ENCODE results near the gene BST1.

BST1 gene

DNA sequence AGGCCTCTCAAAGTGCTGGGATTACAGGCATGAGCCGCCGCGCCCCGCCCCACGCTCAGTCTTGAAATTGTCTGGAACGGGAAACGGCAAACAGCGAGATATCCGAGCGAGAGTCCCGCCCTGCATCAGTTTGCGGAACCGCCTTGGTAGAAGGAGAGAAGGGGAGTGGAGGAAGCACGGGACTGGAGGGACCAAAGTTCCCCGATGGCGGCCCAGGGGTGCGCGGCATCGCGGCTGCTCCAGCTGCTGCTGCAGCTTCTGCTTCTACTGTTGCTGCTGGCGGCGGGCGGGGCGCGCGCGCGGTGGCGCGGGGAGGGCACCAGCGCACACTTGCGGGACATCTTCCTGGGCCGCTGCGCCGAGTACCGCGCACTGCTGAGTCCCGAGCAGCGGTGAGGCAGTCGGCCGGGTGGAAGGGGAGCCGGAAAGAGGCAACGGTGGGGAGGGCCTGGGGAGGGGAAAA lies at the start of gene BST1:
BST1 (plus strand) TSS at position 125 of the 463 bp plus-strand sequence; CDS start at position 205, 80 bp downstream.
- peak; percentile 78 for DNase-seq

DNA sequence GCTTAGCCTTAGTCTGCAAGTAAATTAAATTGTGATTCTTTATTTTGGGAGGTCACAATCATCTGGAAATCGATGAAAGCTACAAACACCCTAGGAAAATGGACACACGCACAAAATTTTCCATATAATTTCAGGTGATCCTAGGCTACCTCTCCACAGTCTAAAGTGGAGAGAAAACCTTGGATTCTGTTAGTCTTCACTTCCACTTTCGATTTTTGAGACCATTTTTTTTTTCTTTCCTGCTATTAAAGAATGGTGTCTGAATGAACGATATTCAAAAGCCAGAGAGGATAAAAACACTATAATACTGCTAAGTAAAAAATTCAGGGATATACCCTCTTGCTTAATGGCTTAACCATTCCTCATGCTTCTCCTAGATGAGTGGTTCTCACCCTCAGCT lies 49.4 kb upstream of the BST1 start:
- DNase-seq, result no peak

DNA sequence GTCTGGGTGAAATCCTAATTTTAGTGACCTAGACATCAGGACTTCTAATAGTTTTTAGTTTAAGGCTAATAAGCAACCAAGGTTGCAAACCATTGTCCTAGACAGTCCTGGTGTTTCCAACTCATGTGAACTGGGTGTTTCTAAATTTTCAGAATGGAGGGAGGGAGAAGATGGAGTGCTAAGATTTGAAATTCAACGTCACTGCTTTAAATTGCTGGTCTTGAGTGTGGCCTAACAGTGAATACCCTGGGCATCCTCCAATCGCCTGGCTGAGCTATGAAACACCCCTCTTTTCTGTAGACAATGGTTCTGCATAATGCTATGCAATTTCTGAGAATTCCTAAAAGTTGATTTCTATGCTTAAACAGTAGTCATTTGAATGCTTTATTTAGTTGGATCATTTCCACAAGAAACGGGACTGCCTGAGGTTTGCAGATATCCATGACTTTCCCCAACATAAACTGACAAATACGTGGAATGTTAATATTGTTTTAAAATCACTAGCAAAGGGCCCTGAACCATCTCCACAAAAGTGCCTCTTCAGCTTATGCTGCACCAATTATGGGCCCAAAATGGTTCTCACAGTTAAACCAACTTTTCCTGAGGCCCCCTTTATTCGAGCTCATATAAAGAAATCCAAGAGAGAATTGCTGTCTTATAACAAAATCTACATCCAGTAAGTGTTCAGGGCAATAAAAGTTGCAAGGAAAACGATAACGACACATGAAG lies 48.8 kb upstream of the BST1 start:
- DNase-seq, result peak; percentile 44

- DNase-seq, result peak; percentile 72
Measured at GRCh38 chr4:15654593-15655222, 48.2 kb upstream of the BST1 start.

DNA sequence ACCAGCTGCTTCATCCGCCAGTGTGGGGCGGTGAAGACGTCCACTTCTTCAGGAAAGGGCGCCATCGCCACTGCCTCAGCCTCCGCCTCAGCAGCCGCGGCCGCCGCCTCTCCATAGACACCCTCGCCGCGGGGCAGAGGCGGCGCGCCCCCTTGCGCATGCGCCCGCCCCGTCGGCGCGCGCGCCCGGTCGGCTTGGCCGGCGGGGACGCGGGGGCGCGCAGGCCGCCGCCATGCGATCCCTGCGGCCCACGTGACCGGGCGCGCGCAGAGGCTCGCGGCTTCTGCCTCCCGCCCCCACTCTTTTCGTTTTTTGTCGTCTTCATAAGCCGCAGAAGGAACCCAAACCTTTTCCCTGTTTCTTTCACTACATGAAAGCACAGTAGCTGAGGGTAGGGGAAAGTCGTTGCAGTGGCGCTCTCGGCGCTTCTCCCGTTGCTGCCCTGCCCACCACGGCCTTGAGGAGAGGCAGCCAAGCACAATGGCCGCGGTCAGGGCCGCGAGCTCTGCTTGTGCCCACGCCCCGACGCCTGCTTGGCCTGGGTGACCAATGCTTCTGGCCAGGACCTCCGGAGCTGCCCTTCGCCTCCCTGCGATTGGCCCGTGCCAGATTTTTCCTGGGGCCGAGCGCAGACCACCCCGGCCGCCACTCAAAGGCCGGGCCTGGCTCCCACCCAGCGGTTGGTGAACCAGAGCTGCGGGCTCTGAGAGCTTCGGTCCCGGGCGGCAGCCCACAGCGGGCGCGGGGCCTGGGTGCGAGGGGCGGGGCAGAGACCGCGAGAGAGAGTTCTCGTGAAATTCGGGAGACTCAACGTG lies 47.4 kb upstream of the BST1 start, which contains the start of gene FBXL5:
FBXL5 (minus strand) TSS at position 135 of the 815 bp plus-strand sequence; CDS start at position 65, 70 bp downstream.
- DNase-seq, result peak; percentile 89

DNA sequence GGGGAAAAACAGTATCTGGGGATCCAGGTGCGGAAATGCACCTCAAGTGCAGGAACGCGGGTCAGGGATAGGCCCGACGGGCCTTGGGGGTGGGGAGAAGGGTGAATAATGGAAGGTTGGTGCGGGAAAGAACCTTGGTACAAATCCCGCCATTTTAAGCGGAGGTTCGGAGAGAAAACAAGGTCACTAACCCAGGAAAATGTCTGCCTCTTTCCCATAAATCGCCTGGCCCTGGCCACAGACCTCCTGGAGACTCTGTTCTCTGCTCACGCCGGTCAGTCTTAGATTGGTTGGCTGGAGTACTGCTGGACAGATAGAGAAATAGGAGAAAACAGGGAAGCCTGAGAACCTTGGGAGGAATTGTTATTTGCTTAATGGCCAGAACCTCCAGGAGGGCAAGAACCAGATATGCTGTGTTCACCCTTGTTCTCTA lies 46.8 kb upstream of the BST1 start:
- no peak for DNase-seq

- DNase-seq, result no peak
Measured at GRCh38 chr4:15657366-15657765, 45.5 kb upstream of the BST1 start.

GRCh38 chr4:15658136-15658770 lies 44.6 kb upstream of the BST1 start:
- no peak for DNase-seq

GRCh38 chr4:15658781-15659180 lies 44.1 kb upstream of the BST1 start:
- no peak for DNase-seq

DNA sequence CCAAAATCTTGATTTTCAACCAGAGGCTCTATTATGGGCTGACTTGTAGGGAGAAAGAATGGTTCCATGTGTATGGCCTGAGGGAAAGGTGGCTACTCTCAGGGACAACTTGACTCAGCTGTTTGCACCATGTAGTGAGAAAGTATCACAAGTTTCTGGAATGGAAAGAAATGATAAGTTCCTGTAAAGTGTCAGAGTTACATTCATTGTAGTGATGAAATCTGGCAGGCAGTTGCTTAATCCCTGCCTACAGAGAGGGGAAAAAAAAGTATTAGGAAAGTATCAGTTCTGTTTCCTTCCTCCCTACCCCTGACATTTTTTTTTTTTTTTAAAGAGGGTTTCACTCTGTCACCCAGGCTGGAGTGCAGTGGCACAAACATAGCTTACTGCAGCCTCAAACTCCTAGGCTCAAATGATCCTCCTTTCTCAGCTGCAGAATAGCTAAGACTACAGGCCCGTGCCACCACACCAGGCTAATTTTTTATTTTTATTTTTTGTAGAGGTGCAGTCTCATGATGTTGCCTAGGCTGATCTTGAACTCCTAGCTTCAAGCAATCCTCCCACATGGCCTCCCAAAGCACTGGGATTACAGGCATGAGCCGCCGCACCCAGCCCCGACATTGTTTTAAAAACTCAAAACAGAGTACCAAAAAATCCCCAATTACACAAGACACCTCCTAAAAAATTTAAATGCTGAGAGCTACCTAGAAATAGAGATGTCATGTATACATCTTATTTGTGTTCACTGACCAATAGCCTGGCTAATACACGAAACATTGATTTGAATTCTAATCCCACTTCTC lies 42.9 kb upstream of the BST1 start:
- DNase-seq, result no peak

DNA sequence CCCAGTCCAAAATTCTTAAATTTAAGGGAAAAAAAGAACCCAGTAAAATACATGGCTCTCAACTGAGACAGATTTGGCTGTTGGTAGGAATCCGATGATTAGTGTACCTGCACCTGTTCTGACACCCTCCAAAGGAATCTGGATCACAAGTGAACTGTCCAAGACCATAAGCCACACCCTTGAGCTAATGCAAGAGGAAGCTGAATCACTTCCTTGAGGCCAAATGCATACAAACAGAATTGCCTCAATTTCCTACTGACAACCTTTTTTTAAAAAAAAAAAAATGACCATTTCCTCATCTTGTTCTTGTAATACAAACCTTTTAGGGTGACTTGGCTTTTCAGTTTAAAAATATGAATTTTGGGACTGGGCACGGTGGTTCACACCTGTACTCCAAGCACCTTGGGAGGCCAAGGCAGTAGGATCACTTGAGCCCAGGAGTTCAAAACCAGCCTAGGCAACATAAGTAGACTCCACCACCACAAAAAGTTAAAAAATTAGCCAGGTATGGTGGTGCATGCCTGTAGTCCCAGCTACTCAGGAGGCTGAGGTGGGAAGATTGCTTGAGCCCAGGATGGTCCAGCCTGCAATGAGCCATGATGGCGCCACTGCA lies 37.0 kb upstream of the BST1 start:
- DNase-seq, result no peak

GRCh38 chr4:15667006-15667405 lies 35.9 kb upstream of the BST1 start:
- no peak for DNase-seq

- DNase-seq, result no peak
Measured at GRCh38 chr4:15668566-15669435, 34.1 kb upstream of the BST1 start.

DNA sequence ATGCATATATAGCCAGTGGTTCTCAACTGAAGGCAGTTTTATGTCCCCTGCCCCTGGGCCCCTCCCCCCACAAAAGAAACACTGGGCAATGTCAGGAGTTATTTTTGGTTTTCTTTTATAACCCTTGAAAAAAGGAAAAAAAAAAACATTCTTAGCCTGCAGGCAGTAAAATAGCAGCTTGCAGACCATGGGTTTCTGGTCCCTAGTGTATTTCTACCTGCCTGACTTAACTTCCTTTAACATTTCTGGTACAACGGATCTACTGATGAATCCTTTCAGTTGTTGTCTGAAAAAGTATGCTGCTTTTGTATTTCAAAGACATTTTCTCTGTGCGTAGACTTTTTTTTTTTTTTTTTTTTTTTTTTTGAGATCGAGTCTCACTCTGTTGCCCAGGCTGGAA lies 32.3 kb upstream of the BST1 start:
- DNase-seq, result no peak

DNA sequence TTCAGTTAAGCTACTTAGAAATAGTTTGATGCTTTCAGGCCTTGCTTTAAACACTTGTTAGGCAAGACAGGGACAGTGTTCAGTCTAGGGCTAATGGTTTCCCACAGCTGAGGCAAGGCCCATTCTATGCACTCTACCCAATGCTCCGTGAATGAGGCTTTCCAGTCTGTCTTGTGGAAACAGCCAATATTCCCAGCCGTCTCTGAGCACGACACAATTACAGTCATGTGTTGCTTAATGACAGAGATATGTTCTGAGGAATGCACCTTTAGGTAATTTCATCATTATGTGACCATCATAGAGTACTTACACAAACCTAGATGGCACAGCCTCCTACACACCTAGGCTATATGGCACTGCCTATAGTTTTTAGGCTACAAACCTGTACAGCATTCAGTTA lies 30.8 kb upstream of the BST1 start:
- DNase-seq, result no peak

DNA sequence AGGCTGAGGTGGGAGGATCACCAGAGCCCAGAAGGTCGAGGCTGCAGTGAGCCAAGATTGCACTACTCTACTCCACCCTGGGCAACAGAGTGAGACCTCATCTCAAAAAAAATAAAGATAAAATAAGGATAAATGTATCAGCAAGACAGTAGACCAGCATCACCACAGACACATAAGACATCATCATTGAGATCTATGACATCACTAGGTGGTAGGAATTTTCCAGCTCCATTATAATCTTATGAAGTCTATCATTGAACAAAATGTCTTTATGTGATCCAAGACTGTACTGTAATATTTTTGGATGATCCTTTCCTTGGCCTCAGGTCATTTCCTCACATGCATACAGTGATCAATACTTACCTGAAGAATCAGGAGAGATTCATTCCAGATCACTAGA lies 29.5 kb upstream of the BST1 start:
- no peak for DNase-seq

DNA sequence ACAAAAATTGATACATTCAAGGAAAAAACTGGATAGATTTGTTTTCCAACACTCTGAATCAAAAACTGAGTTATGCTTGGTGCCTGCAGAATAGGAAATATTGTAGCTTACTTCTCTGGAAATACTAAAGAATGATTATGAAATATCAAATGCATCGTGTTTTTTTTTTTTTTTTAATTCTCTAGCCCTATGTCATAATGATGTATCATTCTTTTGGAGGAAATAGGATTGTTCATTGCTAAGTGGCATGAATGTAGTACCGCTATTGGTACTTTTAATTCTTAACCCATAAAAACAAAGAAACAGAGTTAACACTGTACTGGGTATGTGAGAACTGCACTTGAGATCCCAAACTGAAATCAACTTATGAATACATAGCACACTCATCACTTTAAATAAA lies 28.8 kb upstream of the BST1 start:
- DNase-seq, result no peak

GRCh38 chr4:15674926-15675325 lies 27.9 kb upstream of the BST1 start:
- DNase-seq, result no peak

DNA sequence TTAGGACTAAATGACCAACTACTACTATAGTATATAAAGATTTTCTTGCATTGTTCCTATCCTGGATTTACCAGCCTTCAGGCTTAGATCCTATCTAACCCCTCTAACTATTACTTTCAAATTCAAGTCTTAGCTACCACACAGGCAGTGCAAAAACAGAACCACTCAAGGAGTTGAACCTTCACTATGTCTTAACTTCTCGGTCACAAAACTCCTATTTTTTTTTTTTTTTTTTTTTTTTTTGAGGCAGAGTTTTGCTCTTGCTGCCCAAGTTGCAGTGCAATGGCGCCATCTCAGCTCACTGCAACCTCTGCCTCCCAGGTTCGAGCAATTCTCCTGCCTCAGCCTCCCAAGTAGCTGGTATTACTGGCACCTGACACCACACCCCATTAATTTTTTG lies 27.5 kb upstream of the BST1 start:
- no peak for DNase-seq

GRCh38 chr4:15676039-15676438 lies 26.8 kb upstream of the BST1 start:
- no peak for DNase-seq

DNA sequence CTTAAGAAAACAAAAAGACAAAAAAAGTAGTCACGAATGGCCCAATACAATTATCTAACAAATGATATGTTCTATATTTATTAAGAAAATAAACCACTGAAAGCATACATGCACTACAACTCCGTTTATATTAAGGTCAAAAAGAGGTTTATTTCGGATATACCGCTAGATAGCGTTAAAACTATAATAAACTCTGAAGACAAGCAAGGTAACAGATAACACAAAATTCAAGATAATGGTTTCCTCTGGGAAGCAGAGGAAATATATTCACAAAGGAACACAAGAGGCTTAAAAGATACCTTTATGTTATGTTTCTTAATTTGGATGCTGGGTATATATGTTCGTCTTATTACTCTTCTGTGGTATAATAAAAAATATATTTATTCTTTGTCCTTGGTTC lies 26.0 kb upstream of the BST1 start:
- no peak for DNase-seq

Data from right hindlimb (tissue), 1 donor.